Epithelial cell of esophagus (primary cell): Measurements from ENCODE around the gene ATXN1.

Source experiments
- DNase-seq: peaks from one replicate; pipeline ENCODE4 v3.0.0; 2010; ENCODE audit warnings: low read depth
- H3K4me3 ChIP-seq: 2 replicates; pipeline ENCODE4 v1.5.1; 2011; ENCODE audit warnings: mild to moderate bottlenecking, low read length, control low read depth
- CTCF ChIP-seq: IDR thresholded peaks from 2 replicates; pipeline ENCODE4 v1.5.1; 2011; ENCODE audit warnings: low read depth, mild to moderate bottlenecking, low read length, control low read depth, inconsistent platforms; ENCODE audit not compliant: insufficient read depth; ENCODE audit errors: missing control alignments

Gene ATXN1

GRCh38 chr6:16420337-16420714, 340.9 kb downstream of the ATXN1 start:
- no peak for DNase-seq
- H3K4me3 ChIP-seq: no peak overlapping the region
- TF ChIP-seq CTCF: no peak

GRCh38 chr6:16419636-16420336, 341.5 kb downstream of the ATXN1 start:
- H3K4me3 ChIP-seq: no peak overlapping the region
- DNase-seq: no peak
- no peak for TF ChIP-seq CTCF

- no peak for TF ChIP-seq CTCF
- DNase-seq: no peak
- no peak overlapping the region for H3K4me3 ChIP-seq
These were observed 343.1 kb downstream of the ATXN1 start for GRCh38 chr6:16418151-16418550.

- no peak overlapping the region for H3K4me3 ChIP-seq
- no peak for DNase-seq
- TF ChIP-seq CTCF: no peak
These were observed 345.6 kb downstream of the ATXN1 start for GRCh38 chr6:16415677-16416076.

GRCh38 chr6:16414205-16414604, 347.1 kb downstream of the ATXN1 start:
- no peak for TF ChIP-seq CTCF
- DNase-seq: no peak
- no peak overlapping the region for H3K4me3 ChIP-seq

- no peak for TF ChIP-seq CTCF
- DNase-seq: no peak
- no peak overlapping the region for H3K4me3 ChIP-seq
These were observed 347.9 kb downstream of the ATXN1 start for GRCh38 chr6:16413399-16413798.

- DNase-seq: no peak
- no peak overlapping the region for H3K4me3 ChIP-seq
- TF ChIP-seq CTCF: no peak
These were observed 348.3 kb downstream of the ATXN1 start for GRCh38 chr6:16412982-16413381.
